Measurements from ENCODE around the gene CPT1A. TPM values are rescaled to one million over a fixed set of nuclear protein-coding genes. Genes with fewer than 3 reads are reported as not detected.

CPT1A gene
- polyA plus RNA-seq, 12 donors: 7.9 to 20.6 (median 10.9) TPM; not detected in 1

DNA sequence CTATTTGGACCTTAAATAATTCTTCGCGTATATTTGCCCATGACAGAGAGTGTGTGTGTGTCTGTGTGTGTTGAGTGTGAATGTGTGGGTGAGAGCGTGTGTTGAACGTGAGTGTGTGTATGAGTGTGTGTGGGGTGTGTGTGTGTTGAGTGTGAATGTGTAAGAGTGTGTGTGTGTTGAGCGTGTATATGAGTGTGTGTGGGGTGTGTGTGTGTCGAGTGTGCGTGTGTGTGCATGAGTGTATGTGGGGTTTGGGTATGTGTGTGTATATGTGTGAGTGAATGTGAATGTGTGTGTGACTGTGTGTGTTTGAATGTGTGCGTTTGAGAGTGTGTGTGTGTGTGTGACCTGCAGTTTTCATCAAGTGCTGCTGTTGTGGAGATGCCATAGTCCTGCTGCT, 130.6 kb downstream of the CPT1A start:
- no peak for DNase-seq

DNA sequence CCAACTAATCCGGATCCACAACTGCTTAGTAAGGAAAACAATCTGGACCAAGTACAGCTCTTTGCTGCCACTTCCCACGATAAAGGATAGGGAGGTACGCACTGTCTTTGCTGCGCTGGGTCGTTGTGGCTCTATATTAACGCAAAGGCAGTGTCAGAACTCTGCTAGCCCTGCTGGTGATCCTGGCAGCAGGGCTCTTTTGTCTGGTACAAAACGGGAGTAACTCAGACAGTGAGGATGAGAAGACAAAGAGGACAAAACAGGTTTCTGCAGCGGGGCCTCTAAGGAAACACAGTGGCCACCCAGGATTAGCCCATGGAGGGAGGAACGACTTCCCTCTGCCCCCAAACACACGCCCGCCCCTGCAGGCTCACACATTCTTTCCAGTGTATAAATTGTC, 131.3 kb downstream of the CPT1A start:
- DNase-seq: no peak

DNA sequence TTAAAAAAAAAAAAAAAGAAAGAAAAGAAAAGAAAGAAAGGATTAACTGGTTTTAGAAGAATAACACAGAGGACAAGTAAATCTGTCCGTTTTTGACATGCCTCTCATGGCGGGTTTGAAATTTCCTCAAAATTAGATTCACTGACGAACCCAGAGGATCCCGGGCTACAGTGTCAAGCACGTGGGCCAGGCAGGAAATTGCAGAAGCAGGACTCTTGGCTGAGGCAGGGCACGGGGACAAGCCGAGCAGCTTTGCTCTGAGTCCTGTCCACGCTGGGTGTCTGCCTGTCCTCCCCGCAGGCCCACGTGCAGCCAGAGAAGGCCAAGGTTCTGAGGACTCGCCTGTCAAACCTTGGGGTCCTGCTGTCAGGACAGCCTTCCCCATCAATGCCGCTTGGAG, 132.7 kb downstream of the CPT1A start:
- DNase-seq: no peak

- DNase-seq: no peak
Observed at GRCh38 chr11:68707527-68707926, 134.2 kb downstream of the CPT1A start.

- DNase-seq: no peak
Observed at GRCh38 chr11:68704887-68705286, 136.8 kb downstream of the CPT1A start.

Other genes with a start within 250 kb of the CPT1A start
- 10 to 100 TPM in 1 of 12 donors, under 1 TPM in 8, not detected in 3; 0.24 to 15.4 (median 0.48) TPM for gene GAL, start 157.4 kb downstream of the CPT1A start, polyA plus RNA-seq (ENCODE audit: insufficient read length in 12 of 12)
- gene TESMIN, start 90.4 kb downstream of the CPT1A start, polyA plus RNA-seq (ENCODE audit: insufficient read length in 12 of 12): 1 to 10 TPM in 3 of 12 donors, under 1 TPM in 7, not detected in 2; 0.16 to 2.8 (median 0.58) TPM
- 10 to 100 TPM in 11 of 12 donors, not detected in 1; 31.4 to 49.1 (median 44.6) TPM for gene MRPL21, start 61.9 kb upstream of the CPT1A start, polyA plus RNA-seq (ENCODE audit: insufficient read length in 12 of 12)
- 10 to 100 TPM in 7 of 12 donors, 1 to 10 TPM in 4, not detected in 1; 9.5 to 16.8 (median 11.8) TPM for gene IGHMBP2, start 62.0 kb upstream of the CPT1A start, polyA plus RNA-seq (ENCODE audit: insufficient read length in 12 of 12)
- gene MRGPRD, start 139.1 kb upstream of the CPT1A start, polyA plus RNA-seq (ENCODE audit: insufficient read length in 12 of 12): under 1 TPM in 6 of 12 donors, not detected in 6; 0.12 to 0.48 (median 0.25) TPM
- gene MRGPRF, start 171.3 kb upstream of the CPT1A start, polyA plus RNA-seq (ENCODE audit: insufficient read length in 12 of 12): 10 to 100 TPM in 11 of 12 donors, not detected in 1; 13.5 to 26.1 (median 19.1) TPM
- 10 to 100 TPM in 2 of 12 donors, 1 to 10 TPM in 9, not detected in 1; 6.2 to 11.7 (median 8.8) TPM for gene TPCN2, start 207.0 kb upstream of the CPT1A start, polyA plus RNA-seq (ENCODE audit: insufficient read length in 12 of 12)

All from muscle of arm (tissue), 12 donors.